ENCODE measurements around the gene LRP4. TPM values are rescaled to one million over a fixed set of nuclear protein-coding genes. Genes with fewer than 3 reads are reported as not detected.

LRP4 gene
- total RNA-seq, 1 donor from 2014 or later, result 4.9 TPM

GRCh38 chr11:46877580-46877979 is 40.8 kb downstream of the LRP4 start:
- H3K4me1 ChIP-seq, result no peaks in the 10 kb centered on the region
- H3K27ac ChIP-seq, result no peak overlapping the region
- intact Hi-C loops (cut with DNase I), result no loop called here
- no peaks in the 10 kb centered on the region for H3K27me3 ChIP-seq
- H3K36me3 ChIP-seq, result no peaks in the 10 kb centered on the region
- no peak overlapping the region for H3K4me3 ChIP-seq
- H3K9me3 ChIP-seq, result no peaks in the 10 kb centered on the region
- TF ChIP-seq, protein P1, sequence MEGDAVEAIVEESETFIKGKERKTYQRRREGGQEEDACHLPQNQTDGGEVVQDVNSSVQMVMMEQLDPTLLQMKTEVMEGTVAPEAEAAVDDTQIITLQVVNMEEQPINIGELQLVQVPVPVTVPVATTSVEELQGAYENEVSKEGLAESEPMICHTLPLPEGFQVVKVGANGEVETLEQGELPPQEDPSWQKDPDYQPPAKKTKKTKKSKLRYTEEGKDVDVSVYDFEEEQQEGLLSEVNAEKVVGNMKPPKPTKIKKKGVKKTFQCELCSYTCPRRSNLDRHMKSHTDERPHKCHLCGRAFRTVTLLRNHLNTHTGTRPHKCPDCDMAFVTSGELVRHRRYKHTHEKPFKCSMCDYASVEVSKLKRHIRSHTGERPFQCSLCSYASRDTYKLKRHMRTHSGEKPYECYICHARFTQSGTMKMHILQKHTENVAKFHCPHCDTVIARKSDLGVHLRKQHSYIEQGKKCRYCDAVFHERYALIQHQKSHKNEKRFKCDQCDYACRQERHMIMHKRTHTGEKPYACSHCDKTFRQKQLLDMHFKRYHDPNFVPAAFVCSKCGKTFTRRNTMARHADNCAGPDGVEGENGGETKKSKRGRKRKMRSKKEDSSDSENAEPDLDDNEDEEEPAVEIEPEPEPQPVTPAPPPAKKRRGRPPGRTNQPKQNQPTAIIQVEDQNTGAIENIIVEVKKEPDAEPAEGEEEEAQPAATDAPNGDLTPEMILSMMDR (IDR thresholded peaks at IDR 0.05), result no peak
- no peak for DNase-seq (ENCODE audit: low spot score in 2 of 2)

DNA sequence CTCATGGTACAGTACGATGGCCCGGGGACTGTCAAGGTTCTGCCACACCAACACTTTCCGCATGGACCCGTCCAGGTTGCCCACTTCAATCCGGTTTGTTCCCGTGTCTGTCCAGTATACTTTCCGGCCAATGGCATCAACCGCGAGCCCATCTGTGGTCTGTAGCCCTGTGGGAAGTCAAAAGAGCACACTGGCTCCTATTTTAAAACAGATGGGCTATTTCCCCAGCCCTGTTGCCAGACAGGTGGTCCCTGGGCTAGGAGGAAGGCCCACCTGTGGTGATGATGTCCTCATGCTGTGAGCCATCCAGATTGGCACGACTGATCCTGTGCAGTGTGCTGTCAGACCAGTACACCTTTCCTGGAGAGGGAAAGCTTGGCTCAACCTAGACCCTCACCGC is 41.9 kb downstream of the LRP4 start:
- Histone ChIP-seq H3K27me3 (no peaks in the 10 kb centered on the region), H3K27ac (no peak overlapping the region), H3K4me1 (no peaks in the 10 kb centered on the region), H3K4me3 (no peak overlapping the region), H3K9me3 (no peaks in the 10 kb centered on the region), H3K36me3 (no peaks in the 10 kb centered on the region)
- TF ChIP-seq, protein P1 (IDR thresholded peaks at IDR 0.05), result no peak
- intact Hi-C loops (cut with DNase I), result no loop called here
- no peak for DNase-seq (ENCODE audit: low spot score in 2 of 2)

- no peaks in the 10 kb centered on the region for H3K9me3 ChIP-seq
- H3K27me3 ChIP-seq, result no peaks in the 10 kb centered on the region
- no peak for DNase-seq (ENCODE audit: low spot score in 2 of 2)
- H3K27ac ChIP-seq, result no peak overlapping the region
- TF ChIP-seq, protein P1 (IDR thresholded peaks at IDR 0.05), result no peak
- intact Hi-C loops (cut with DNase I), result no loop called here
- peaks cover 0 to 5% of the 10 kb centered on the region in 2 donors for H3K36me3 ChIP-seq
- H3K4me1 ChIP-seq, result no peaks in the 10 kb centered on the region
- no peak overlapping the region for H3K4me3 ChIP-seq
Observed at GRCh38 chr11:46874586-46874985, 43.8 kb downstream of the LRP4 start.

- H3K4me3 ChIP-seq, result no peak overlapping the region
- DNase-seq (ENCODE audit: low spot score in 2 of 2), result no peak
- intact Hi-C loops (cut with DNase I), result no loop called here
- H3K27ac ChIP-seq, result no peak overlapping the region
- peaks cover 0 to 5% of the 10 kb centered on the region in 2 donors for H3K36me3 ChIP-seq
- TF ChIP-seq, protein P1 (IDR thresholded peaks at IDR 0.05), result no peak
- no peaks in the 10 kb centered on the region for H3K27me3 ChIP-seq
- H3K4me1 ChIP-seq, result no peaks in the 10 kb centered on the region
- no peaks in the 10 kb centered on the region for H3K9me3 ChIP-seq
Observed at GRCh38 chr11:46868912-46869311, 49.4 kb downstream of the LRP4 start.

DNA sequence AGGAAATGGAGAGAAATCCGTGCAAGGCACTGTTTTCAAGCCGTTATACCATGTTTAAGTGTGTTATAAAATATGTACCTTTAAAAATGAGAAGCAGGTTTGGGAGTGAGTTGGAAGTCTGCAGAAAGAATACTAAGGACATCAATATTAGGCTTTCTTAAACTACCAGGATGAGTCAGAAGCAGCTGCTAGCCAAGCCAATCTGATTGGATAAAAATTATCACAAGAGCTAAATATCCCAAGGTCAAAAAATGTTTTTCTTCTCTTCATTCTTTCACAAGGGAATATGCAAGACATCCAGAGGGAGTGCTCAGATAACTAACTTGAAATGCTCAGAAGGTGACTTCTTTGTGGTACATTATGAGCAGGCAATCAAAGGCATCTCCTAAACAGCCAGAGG is 53.0 kb downstream of the LRP4 start:
- Histone ChIP-seq H3K4me3 (no peak overlapping the region), H3K27me3 (no peaks in the 10 kb centered on the region), H3K36me3 (peaks cover 0 to 2% of the 10 kb centered on the region in 2 donors), H3K9me3 (no peaks in the 10 kb centered on the region), H3K4me1 (no peaks in the 10 kb centered on the region), H3K27ac (no peak overlapping the region)
- TF ChIP-seq, protein P1 (IDR thresholded peaks at IDR 0.05), result no peak
- no peak for DNase-seq (ENCODE audit: low spot score in 2 of 2)
- intact Hi-C loops (cut with DNase I), result no loop called here

DNA sequence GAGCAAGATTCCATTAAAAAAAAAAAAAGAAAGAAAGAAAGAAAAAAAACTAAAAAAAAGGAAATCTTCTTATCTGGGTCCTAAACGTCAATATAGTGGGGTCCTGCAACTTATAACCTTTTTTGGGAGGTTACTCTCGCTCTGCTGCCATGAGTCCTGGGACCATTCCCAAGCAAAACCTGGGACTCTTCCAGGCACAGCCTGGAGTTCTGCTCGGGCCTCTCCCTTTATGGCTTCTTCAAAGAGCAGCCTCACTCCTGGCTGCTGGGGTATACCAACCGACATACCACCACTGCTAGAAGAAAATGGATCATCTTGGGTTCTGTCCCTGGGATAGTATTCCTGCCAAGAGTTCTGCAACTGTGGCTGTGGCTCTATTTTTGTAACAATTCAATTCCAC is 58.1 kb downstream of the LRP4 start:
- Histone ChIP-seq H3K36me3 (no peaks in the 10 kb centered on the region), H3K4me1 (no peaks in the 10 kb centered on the region), H3K27ac (no peak overlapping the region), H3K4me3 (no peak overlapping the region), H3K27me3 (no peaks in the 10 kb centered on the region), H3K9me3 (no peaks in the 10 kb centered on the region)
- no peak for DNase-seq (ENCODE audit: low spot score in 2 of 2)
- TF ChIP-seq, protein P1 (IDR thresholded peaks at IDR 0.05), result no peak
- intact Hi-C loops (cut with DNase I), result no loop called here

All from ascending aorta (tissue), 2 donors.